Gastroesophageal sphincter (tissue), 4 donors: ENCODE data around the gene PPP2R5B. TPM values are rescaled to one million over a fixed set of nuclear protein-coding genes. Genes with fewer than 3 reads are reported as not detected.

Experiments
- ATAC-seq: fragments of 150-250 bp; one replicate; pipeline ENCODE4 v1.9.1; 2016; ENCODE audit warnings: mild to moderate bottlenecking, moderate library complexity
- H3K27ac ChIP-seq, 4 donors: fragments of 200-600 bp; sonication (generic) in 3 of 4; 1 replicate in 3 of 4; 2 replicates in 1 of 4; pipeline ENCODE4 v1.5.1; 2016 to 2019
- H3K27me3 ChIP-seq: fragments of 200-600 bp; sonication (generic); one replicate; pipeline ENCODE4 v1.5.1; 2019
- H3K36me3 ChIP-seq, 2 donors: fragments of 200-600 bp; sonication (generic); one replicate each; pipeline ENCODE4 v1.5.1; 2019; ENCODE audit warnings: control low read depth in 1 of 2
- H3K4me1 ChIP-seq, 3 donors: fragments of 200-600 bp; sonication (generic); 1 replicate in 2 of 3; 2 replicates in 1 of 3; pipeline ENCODE4 v1.5.1; 2016 to 2019; ENCODE audit warnings: control low read depth in 2 of 3
- H3K4me3 ChIP-seq, 2 donors: fragments of 200-600 bp; sonication (generic); one replicate each; pipeline ENCODE4 v1.5.1; 2019; ENCODE audit warnings: mild to moderate bottlenecking in 1 of 2, moderate library complexity in 1 of 2
- H3K9me3 ChIP-seq, 3 donors: fragments of 200-600 bp; sonication (generic); one replicate each; pipeline ENCODE4 v1.5.1; 2017 to 2019; ENCODE audit warnings: control low read depth in 2 of 3
- EP300 ChIP-seq: sonication (generic); formaldehyde crosslinking; IDR thresholded peaks from one replicate; pipeline ENCODE4 v1.6.1; 2017; ENCODE audit warnings: antibody characterized with exemption, mild to moderate bottlenecking
- POLR2A ChIP-seq, 2 donors: fragments of 450-650 bp; IDR thresholded peaks; one replicate each; pipeline ENCODE4 v1.6.1; 2017; ENCODE audit warnings: antibody characterized with exemption in 2 of 2, mild to moderate bottlenecking in 2 of 2, moderate library complexity in 1 of 2
- POLR2AphosphoS5 ChIP-seq: sonication (generic); formaldehyde crosslinking; IDR thresholded peaks from one replicate; pipeline ENCODE4 v1.6.1; 2017; ENCODE audit warnings: antibody characterized with exemption
- WGBS, 2 donors: methylation state at CpG; one replicate each; pipeline ENCODE4 v1.1.5; 2018; ENCODE audit warnings: low coverage in 1 of 2; 5-methylcytosine and 5-hydroxymethylcytosine counted together
- total RNA-seq, 4 donors: library from RNA; depleted of rRNA; stranded (reverse); fragments of >200 nt; gene quantifications; one replicate each; pipeline ENCODE4 v1.1.0, GENCODE V29; 2016
- TF ChIP-seq, protein P1 (sequence below), 4 experiments: fragments of 200-600 bp in 2 of 4; fragments of 450-650 bp in 2 of 4; sonication (generic) in 1 of 4; IDR thresholded peaks; one replicate each; pipeline ENCODE4 v1.5.1; 2017 to 2019; ENCODE audit warnings: antibody characterized with exemption in 4 of 4, mild to moderate bottlenecking in 2 of 4, moderate library complexity in 2 of 4

Gene PPP2R5B
- total RNA-seq, 4 donors from 2014 or later, result 20.3 to 41.2 (median 27.0) TPM

GRCh38 chr11:64951529-64951928 lies 27.0 kb downstream of the PPP2R5B start:
- ATAC-seq, result no peak
- no peaks in the 10 kb centered on the region for H3K4me1 ChIP-seq
- H3K27ac ChIP-seq, result no peak overlapping the region
- H3K4me3 ChIP-seq, result no peak overlapping the region
- TF ChIP-seq POLR2AphosphoS5 (no peak), POLR2A (IDR thresholded peaks at IDR 0.05) (no peak), EP300 (no peak)
- TF ChIP-seq, protein P1, sequence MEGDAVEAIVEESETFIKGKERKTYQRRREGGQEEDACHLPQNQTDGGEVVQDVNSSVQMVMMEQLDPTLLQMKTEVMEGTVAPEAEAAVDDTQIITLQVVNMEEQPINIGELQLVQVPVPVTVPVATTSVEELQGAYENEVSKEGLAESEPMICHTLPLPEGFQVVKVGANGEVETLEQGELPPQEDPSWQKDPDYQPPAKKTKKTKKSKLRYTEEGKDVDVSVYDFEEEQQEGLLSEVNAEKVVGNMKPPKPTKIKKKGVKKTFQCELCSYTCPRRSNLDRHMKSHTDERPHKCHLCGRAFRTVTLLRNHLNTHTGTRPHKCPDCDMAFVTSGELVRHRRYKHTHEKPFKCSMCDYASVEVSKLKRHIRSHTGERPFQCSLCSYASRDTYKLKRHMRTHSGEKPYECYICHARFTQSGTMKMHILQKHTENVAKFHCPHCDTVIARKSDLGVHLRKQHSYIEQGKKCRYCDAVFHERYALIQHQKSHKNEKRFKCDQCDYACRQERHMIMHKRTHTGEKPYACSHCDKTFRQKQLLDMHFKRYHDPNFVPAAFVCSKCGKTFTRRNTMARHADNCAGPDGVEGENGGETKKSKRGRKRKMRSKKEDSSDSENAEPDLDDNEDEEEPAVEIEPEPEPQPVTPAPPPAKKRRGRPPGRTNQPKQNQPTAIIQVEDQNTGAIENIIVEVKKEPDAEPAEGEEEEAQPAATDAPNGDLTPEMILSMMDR (IDR thresholded peaks at IDR 0.05), result no peak
- 63 to 67% methylated on average over 4 of the region's 4 CpGs for WGBS, 2 donors
- no peaks in the 10 kb centered on the region for H3K9me3 ChIP-seq
- no peaks in the 10 kb centered on the region for H3K36me3 ChIP-seq
- peaks cover 22% of the 10 kb centered on the region for H3K27me3 ChIP-seq

GRCh38 chr11:64954201-64954600 lies 29.7 kb downstream of the PPP2R5B start:
- H3K36me3 ChIP-seq, result no peaks in the 10 kb centered on the region
- peaks cover 38% of the 10 kb centered on the region for H3K27me3 ChIP-seq
- H3K4me1 ChIP-seq, result no peaks in the 10 kb centered on the region
- no peaks in the 10 kb centered on the region for H3K9me3 ChIP-seq
- no peak for TF ChIP-seq POLR2AphosphoS5
- H3K27ac ChIP-seq, result no peak overlapping the region
- H3K4me3 ChIP-seq, result no peak overlapping the region
- no peak for ATAC-seq
- 47 to 51% methylated on average over 4 to 5 of the region's 5 CpGs for WGBS, 2 donors

DNA sequence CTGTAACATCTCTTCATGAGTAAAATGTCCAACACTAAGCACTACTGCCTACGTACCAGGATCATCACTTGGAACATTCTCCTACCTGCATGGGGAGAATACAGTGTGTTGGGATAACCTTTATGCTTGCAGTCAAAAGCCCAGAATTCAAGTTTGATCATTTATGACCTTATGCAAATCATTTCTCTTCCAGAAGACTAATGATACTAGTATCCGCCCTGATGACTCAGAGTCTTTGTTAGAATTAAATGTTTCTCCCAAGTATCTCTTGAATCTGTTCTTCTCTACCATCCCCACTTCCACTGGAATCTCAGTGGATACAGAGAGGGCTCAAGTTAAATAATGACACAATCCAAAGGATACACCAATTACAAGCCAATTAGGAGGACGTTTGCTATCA lies 35.0 kb downstream of the PPP2R5B start:
- ATAC-seq, result no peak
- 48 to 76% methylated on average over 3 of the region's 3 CpGs for WGBS, 2 donors
- no peak overlapping the region for H3K27ac ChIP-seq
- H3K36me3 ChIP-seq, result no peaks in the 10 kb centered on the region
- TF ChIP-seq POLR2AphosphoS5, result no peak
- TF ChIP-seq, protein P1 (IDR thresholded peaks at IDR 0.05), result no peak
- TF ChIP-seq EP300, result no peak
- TF ChIP-seq POLR2A (IDR thresholded peaks at IDR 0.05), result no peak
- no peaks in the 10 kb centered on the region for H3K4me1 ChIP-seq
- H3K9me3 ChIP-seq, result no peaks in the 10 kb centered on the region
- no peak overlapping the region for H3K4me3 ChIP-seq
- H3K27me3 ChIP-seq, result peaks cover 23% of the 10 kb centered on the region

DNA sequence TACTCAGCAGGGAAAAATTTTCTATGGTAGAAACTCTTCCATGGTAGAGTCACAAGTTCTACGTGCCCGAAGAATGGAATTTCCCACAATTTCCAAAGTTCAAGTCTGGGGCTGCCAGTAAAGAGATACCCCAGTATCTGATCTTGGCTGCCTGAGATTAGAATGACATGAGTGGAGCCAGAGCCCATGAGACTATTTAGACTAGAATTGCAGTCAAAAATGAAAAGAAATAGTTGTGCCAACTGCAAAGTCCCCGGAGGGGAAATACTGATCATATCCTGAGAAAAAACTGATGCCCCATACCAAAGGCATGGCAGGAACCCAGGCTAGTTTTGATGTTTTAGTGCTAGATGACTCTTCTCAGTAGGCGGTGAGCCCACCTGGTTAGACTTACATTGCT lies 36.2 kb downstream of the PPP2R5B start:
- H3K9me3 ChIP-seq, result no peaks in the 10 kb centered on the region
- no peak for TF ChIP-seq EP300
- TF ChIP-seq, protein P1 (IDR thresholded peaks at IDR 0.05), result no peak
- no peaks in the 10 kb centered on the region for H3K4me1 ChIP-seq
- ATAC-seq, result no peak
- no peak overlapping the region for H3K27ac ChIP-seq
- WGBS, 2 donors, result 44 to 47% methylated on average over 3 to 4 of the region's 4 CpGs
- no peaks in the 10 kb centered on the region for H3K36me3 ChIP-seq
- peaks cover 22% of the 10 kb centered on the region for H3K27me3 ChIP-seq
- H3K4me3 ChIP-seq, result no peak overlapping the region

DNA sequence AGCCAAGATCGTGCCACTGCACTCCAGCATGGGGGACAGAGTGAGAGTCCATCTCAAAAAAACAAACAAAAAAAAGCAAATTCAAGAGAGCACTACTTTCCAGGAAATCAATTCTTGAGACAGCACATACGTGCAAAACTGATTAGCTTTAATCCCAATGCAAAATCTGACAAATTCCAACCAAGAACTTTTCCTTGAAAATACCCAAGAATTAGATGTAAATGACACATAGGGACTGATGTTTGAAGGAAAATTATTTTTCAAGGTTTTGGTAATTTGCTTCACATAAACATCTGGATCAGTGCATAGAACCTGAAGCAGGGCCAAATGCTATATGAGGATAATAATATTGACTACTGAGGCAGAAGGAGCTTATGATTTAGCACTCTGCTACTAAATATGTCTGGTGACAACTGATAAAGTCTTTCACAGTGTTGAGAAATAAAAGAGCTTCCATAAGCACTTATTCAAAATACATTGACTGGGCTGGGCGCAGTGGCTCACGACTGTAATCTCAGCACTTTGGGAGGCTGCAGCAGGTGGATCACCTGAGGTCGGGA lies 38.7 kb downstream of the PPP2R5B start:
- Histone ChIP-seq H3K9me3 (no peaks in the 10 kb centered on the region), H3K4me3 (no peak overlapping the region), H3K27ac (no peak overlapping the region), H3K4me1 (no peaks in the 10 kb centered on the region), H3K36me3 (no peaks in the 10 kb centered on the region), H3K27me3 (peaks cover under 1% of the 10 kb centered on the region)
- 68 to 71% methylated on average over 2 to 5 of the region's 5 CpGs for WGBS, 2 donors
- TF ChIP-seq POLR2A (IDR thresholded peaks at IDR 0.05), result no peak
- no peak for TF ChIP-seq EP300
- ATAC-seq, result no peak

DNA sequence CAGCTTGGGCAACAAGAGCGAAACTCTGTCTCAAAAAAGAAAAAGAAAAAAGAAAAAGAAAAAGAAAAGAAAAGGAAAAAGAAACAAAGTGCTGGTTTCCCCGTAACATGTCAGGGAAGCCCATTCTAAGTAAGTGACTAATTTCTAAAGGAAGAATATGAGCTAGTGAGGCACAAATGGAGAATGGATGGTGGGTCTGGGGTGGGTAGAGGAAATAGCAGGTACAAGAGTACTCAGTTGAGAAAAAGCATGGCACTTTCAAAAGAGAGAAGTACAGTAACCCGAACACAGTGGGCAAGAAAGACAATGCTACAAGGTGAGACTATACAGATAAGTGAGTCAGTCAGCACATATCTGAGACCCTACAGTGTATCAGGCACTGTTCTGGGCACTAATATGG lies 42.9 kb downstream of the PPP2R5B start:
- no peak for TF ChIP-seq POLR2A (IDR thresholded peaks at IDR 0.05)
- TF ChIP-seq EP300, result no peak
- TF ChIP-seq, protein P1 (IDR thresholded peaks at IDR 0.05), result no peak
- no peak for TF ChIP-seq POLR2AphosphoS5
- H3K27me3 ChIP-seq, result no peaks in the 10 kb centered on the region
- no peak for ATAC-seq
- no peaks in the 10 kb centered on the region for H3K36me3 ChIP-seq
- H3K4me1 ChIP-seq, result peaks cover 0 to 11% (median 3%) of the 10 kb centered on the region in 3 donors
- 80 to 91% methylated on average over 1 to 3 of the region's 3 CpGs for WGBS, 2 donors
- H3K27ac ChIP-seq, result no peak overlapping the region
- no peak overlapping the region for H3K4me3 ChIP-seq
- H3K9me3 ChIP-seq, result no peaks in the 10 kb centered on the region
